WTC11 (cell line): ENCODE measurements around the gene ATP12A. TPM values are rescaled to one million over a fixed set of nuclear protein-coding genes. Genes with fewer than 3 reads are reported as not detected.

Source experiments
- AR ChIP-seq: fragments of 250-450 bp; sonication (Bioruptor Pico); IDR thresholded peaks from 2 replicates; pipeline ENCODE4 v1.9.0; 2021; ENCODE audit warnings: mild to moderate bottlenecking
- ATF1 ChIP-seq: sonication (generic); formaldehyde crosslinking; IDR thresholded peaks from 2 replicates; pipeline ENCODE4 v1.8.1; 2023; ENCODE audit warnings: mild to moderate bottlenecking, moderate library complexity, missing genetic modification reagents
- CREB1 ChIP-seq: sonication (generic); formaldehyde crosslinking; IDR thresholded peaks from 2 replicates; pipeline ENCODE4 v1.8.0; 2023; ENCODE audit warnings: mild to moderate bottlenecking, missing genetic modification reagents
- FOXP1 ChIP-seq: sonication (generic); formaldehyde crosslinking; IDR thresholded peaks from 2 replicates; pipeline ENCODE4 v1.8.0; 2022; ENCODE audit warnings: missing genetic modification reagents, mild to moderate bottlenecking, moderate library complexity, borderline replicate concordance
- FOXP4 ChIP-seq: sonication (generic); formaldehyde crosslinking; IDR thresholded peaks from 2 replicates; pipeline ENCODE4 v1.8.0; 2022; ENCODE audit warnings: mild to moderate bottlenecking, missing genetic modification reagents
- NFYB ChIP-seq: sonication (generic); formaldehyde crosslinking; conservative IDR thresholded peaks from 2 replicates; pipeline ENCODE4 v1.8.0; 2022; ENCODE audit warnings: low read depth, missing genetic modification reagents
- PRDM15 ChIP-seq: sonication (generic); formaldehyde crosslinking; IDR thresholded peaks from 2 replicates; pipeline ENCODE4 v1.8.0; 2022; ENCODE audit warnings: missing genetic modification reagents
- TCF7 ChIP-seq: sonication (generic); formaldehyde crosslinking; IDR thresholded peaks from 2 replicates; pipeline ENCODE4 v1.8.0; 2022; ENCODE audit warnings: mild to moderate bottlenecking, low read depth, missing genetic modification reagents, moderate library complexity
- TEAD4 ChIP-seq: sonication (generic); formaldehyde crosslinking; IDR thresholded peaks from 2 replicates; pipeline ENCODE4 v1.8.0; 2022; ENCODE audit warnings: mild to moderate bottlenecking, missing genetic modification reagents
- USF1 ChIP-seq: sonication (generic); formaldehyde crosslinking; IDR thresholded peaks from 2 replicates; pipeline ENCODE4 v1.8.0; 2022; ENCODE audit warnings: mild to moderate bottlenecking, missing genetic modification reagents
- ZBTB43 ChIP-seq: sonication (generic); formaldehyde crosslinking; IDR thresholded peaks from 2 replicates; pipeline ENCODE4 v1.8.1; 2023; ENCODE audit warnings: mild to moderate bottlenecking, missing genetic modification reagents
- ZNF263 ChIP-seq: sonication (generic); formaldehyde crosslinking; IDR thresholded peaks from 2 replicates; pipeline ENCODE4 v1.8.1; 2022; ENCODE audit warnings: low read depth, mild to moderate bottlenecking, moderate library complexity, missing genetic modification reagents
- ZNF281 ChIP-seq: sonication (generic); formaldehyde crosslinking; IDR thresholded peaks from 2 replicates; pipeline ENCODE4 v1.8.0; 2023; ENCODE audit warnings: mild to moderate bottlenecking, missing genetic modification reagents
- ZNF317 ChIP-seq: sonication (generic); formaldehyde crosslinking; IDR thresholded peaks from 2 replicates; pipeline ENCODE4 v1.8.1; 2023; ENCODE audit warnings: low read depth, mild to moderate bottlenecking, moderate library complexity, missing genetic modification reagents, borderline replicate concordance
- ZNF396 ChIP-seq: fragments of 250-450 bp; sonication (Bioruptor Pico); IDR thresholded peaks from 2 replicates; pipeline ENCODE4 v1.8.0; 2021; ENCODE audit warnings: mild to moderate bottlenecking, moderate library complexity, borderline replicate concordance
- ZNF423 ChIP-seq: fragments of 250-450 bp; sonication (Bioruptor Pico); IDR thresholded peaks from 2 replicates; pipeline ENCODE4 v2.1.2; 2022; ENCODE audit warnings: mild to moderate bottlenecking, moderate library complexity
- ZNF425 ChIP-seq: fragments of 250-450 bp; sonication (Bioruptor Pico); conservative IDR thresholded peaks from 2 replicates; pipeline ENCODE4 v1.9.0; 2021; ENCODE audit warnings: mild to moderate bottlenecking
- ZNF671 ChIP-seq: fragments of 250-450 bp; sonication (Bioruptor Pico); IDR thresholded peaks from 2 replicates; pipeline ENCODE4 v1.8.0; 2021; ENCODE audit warnings: mild to moderate bottlenecking
- ZSCAN18 ChIP-seq: fragments of 250-450 bp; sonication (Bioruptor Pico); IDR thresholded peaks from 2 replicates; pipeline ENCODE4 v2.1.2; 2022; ENCODE audit warnings: mild to moderate bottlenecking, moderate library complexity
- total RNA-seq: library from RNA; stranded (reverse); gene quantifications from 3 replicates; pipeline ENCODE4 v1.2.3, GENCODE V29; 2021

The ATP12A gene
- total RNA-seq, 1 experiment from 2014 or later = 1.4 TPM

GRCh38 chr13:24745861-24746617, 65.8 kb downstream of the ATP12A start (continued):
- TF ChIP-seq AR (CRISPR knock-in tag) (no peak), FOXP1 (CRISPR knock-in tag) (0 out of 2 replicates have a peak, but pooled peaks have one; percentile 30), NFYB (0 out of 2 replicates have a peak, but pooled peaks have one; percentile 20), ATF1 (no peak), TCF7 (0 out of 2 replicates have a peak, but pooled peaks have one; percentile 49), ZNF263 (no peak), ZNF396 (CRISPR knock-in tag) (no peak), ZNF671 (CRISPR knock-in tag) (no peak), ZNF425 (CRISPR knock-in tag) (no peak), FOXP4 (no peak), ZSCAN18 (CRISPR knock-in tag) (no peak), ZNF423 (CRISPR knock-in tag) (no peak), CREB1 (CRISPR knock-in tag) (no peak), PRDM15 (CRISPR knock-in tag) (no peak), TEAD4 (CRISPR knock-in tag) (no peak), USF1 (CRISPR knock-in tag) (no peak), ZNF317 (CRISPR knock-in tag) (0 out of 2 replicates have a peak, but pooled peaks have one; percentile 34), ZNF281 (no peak), ZBTB43 (CRISPR knock-in tag) (no peak)
